Kidney (tissue), 14 donors: ENCODE measurements around the gene ZNF75A. TPM values are rescaled to one million over a fixed set of nuclear protein-coding genes. Genes with fewer than 3 reads are reported as not detected.

Experiments
- DNase-seq, 5 donors: peaks; one replicate each; pipeline ENCODE4 v3.0.0-alpha.2; 2013 to 2020
- FAIRE-seq: peaks from 2 replicates; lab custom pipeline; 2012; peaks lifted over from hg19 to GRCh38; lab: Jason Lieb, UNC
- H3K27ac ChIP-seq, 2 donors: one replicate each; pipeline ENCODE4 v1.7.0; 2013; ENCODE audit warnings: low read depth in 2 of 2, low read length in 2 of 2, inconsistent platforms in 1 of 2
- H3K27me3 ChIP-seq: one replicate; pipeline ENCODE4 v1.7.1; 2013; ENCODE audit warnings: low read length, inconsistent platforms; ENCODE audit not compliant: control insufficient read depth, insufficient read depth
- H3K36me3 ChIP-seq, 3 donors: one replicate each; pipeline versions ENCODE4 v1.7.0 to v1.7.1; 2013; ENCODE audit warnings: low read length in 3 of 3, control low read depth in 1 of 3, inconsistent platforms in 1 of 3; ENCODE audit not compliant: insufficient read depth in 3 of 3, control insufficient read depth in 2 of 3
- H3K4me1 ChIP-seq, 3 donors: one replicate each; pipeline versions ENCODE4 v1.7.0 to v1.7.1; 2013; ENCODE audit warnings: low read length in 3 of 3, inconsistent platforms in 1 of 3, low read depth in 1 of 3; ENCODE audit not compliant: control insufficient read depth in 2 of 3, insufficient read depth in 2 of 3
- H3K4me3 ChIP-seq, 3 donors: one replicate each; pipeline versions ENCODE4 v1.7.0 to v1.8.1; 2013; ENCODE audit warnings: low read length in 3 of 3, control low read depth in 1 of 3, inconsistent platforms in 1 of 3
- H3K9ac ChIP-seq, 3 donors: one replicate each; pipeline versions ENCODE4 v1.7.0 to v1.7.1; 2013; ENCODE audit warnings: low read length in 3 of 3, control low read depth in 1 of 3, inconsistent platforms in 1 of 3
- H3K9me3 ChIP-seq, 3 donors: one replicate each; pipeline versions ENCODE4 v1.7.0 to v1.7.1; 2013; ENCODE audit warnings: low read length in 3 of 3, control low read depth in 1 of 3, inconsistent platforms in 1 of 3; ENCODE audit not compliant: control insufficient read depth in 2 of 3, insufficient read depth in 1 of 3
- CTCF ChIP-seq: IDR thresholded peaks from 3 replicates; pipeline ENCODE4 v1.5.1; 2012; ENCODE audit warnings: mild to moderate bottlenecking, moderate library complexity, borderline replicate concordance; ENCODE audit not compliant: insufficient read depth; ENCODE audit errors: extremely low read depth
- intact Hi-C: fragments of 100-400 bp; cut with DNase I; formaldehyde crosslinking; loops from one replicate; pipeline ENCODE4 v1.11.1; 2022
- polyA plus RNA-seq: library from polyadenylated mRNA; stranded (reverse); fragments of 350-450 nt; fragmentation: Illumina TruSeq; extraction: RNeasy Lipid Tissue Mini Kit (QIAGEN cat#74804); gene quantifications from one replicate; pipeline ENCODE4 v1.2.3, GENCODE V29; 2014; ENCODE audit warnings: low read depth, low replicate concordance; ENCODE audit not compliant: insufficient read depth
- total RNA-seq: library from RNA; stranded (reverse); fragmentation: NEBNext Ultra II Directional; extraction: Animal tissue kit (Norgen Biotek cat#: 25700); gene quantifications from one replicate; pipeline ENCODE4 v1.2.1, GENCODE V29; 2021
- donor health status: control.
- donor health status: control.
- donor health status: control.
- donor health status: control.
- donor health status: control.
- donor health status: DM: yes; HTN: yes; CAD: no.
- donor health status: Normal renal cell carcinoma (clear cell type).

The ZNF75A gene
- total and polyA plus RNA-seq, 2 donors from 2014 or later: 14.3 to 41.3 TPM

- H3K36me3 ChIP-seq: peaks cover 3 to 14% (median 13%) of the 10 kb centered on the region in 3 donors
- no peaks in the 10 kb centered on the region for H3K27me3 ChIP-seq
- DNase-seq (peak in 3 of 5 donors; percentile 4 to 87 (median 66)), FAIRE-seq (no peak)
- peak overlapping the region; percentile 85 to 94 (median 93) for H3K4me3 ChIP-seq
- peaks cover 0 to 19% (median 2%) of the 10 kb centered on the region in 3 donors for H3K9me3 ChIP-seq
- intact Hi-C loops: no loop called here
- H3K9ac ChIP-seq: peak overlapping the region; percentile 74 to 94 (median 90)
- peaks cover 0 to 16% (median 12%) of the 10 kb centered on the region in 3 donors for H3K4me1 ChIP-seq
- peak overlapping the region; percentile 99 to 100 for H3K27ac ChIP-seq
- TF ChIP-seq CTCF: no peak
Measured at GRCh38 chr16:3283543-3284447, 21.5 kb upstream of the ZNF75A start.

- no peaks in the 10 kb centered on the region for H3K27me3 ChIP-seq
- H3K36me3 ChIP-seq: peaks cover 10 to 27% (median 25%) of the 10 kb centered on the region in 3 donors
- H3K27ac ChIP-seq: no peak overlapping the region
- intact Hi-C loops: no loop called here
- FAIRE-seq (no peak), DNase-seq (no peak)
- H3K9me3 ChIP-seq: peaks cover 7 to 32% (median 8%) of the 10 kb centered on the region in 3 donors
- no peak overlapping the region for H3K9ac ChIP-seq
- peaks cover 0 to 16% (median 12%) of the 10 kb centered on the region in 3 donors for H3K4me1 ChIP-seq
- no peak for TF ChIP-seq CTCF
- H3K4me3 ChIP-seq: peak overlapping the region in 2 of 3 donors; percentile 93 to 94
Measured at GRCh38 chr16:3285131-3285530, 20.2 kb upstream of the ZNF75A start.

GRCh38 chr16:3289998-3290673 is 15.2 kb upstream of the ZNF75A start:
- peaks cover 15 to 72% (median 30%) of the 10 kb centered on the region in 3 donors for H3K9me3 ChIP-seq
- H3K36me3 ChIP-seq: peaks cover 24 to 52% (median 44%) of the 10 kb centered on the region in 3 donors
- intact Hi-C loops: no loop called here

More at GRCh38 chr16:3289998-3290673, 15.2 kb upstream of the ZNF75A start:
- no peak for DNase-seq
- no peak for TF ChIP-seq CTCF
- FAIRE-seq: no peak
- Histone ChIP-seq H3K9ac (no peak overlapping the region), H3K4me3 (peak overlapping the region in 2 of 3 donors; percentile 12 to 13), H3K4me1 (peaks cover 0 to under 1% (median 0%) of the 10 kb centered on the region in 3 donors), H3K27ac (no peak overlapping the region), H3K27me3 (no peaks in the 10 kb centered on the region)
